HEK293T (cell line): ENCODE results near the gene PLPPR1.

Experiments used
- CTCF ChIA-PET: fragments of 350-600 bp; formaldehyde crosslinking; extraction: SDS; loops from one replicate; lab custom pipeline; 2021; ENCODE audit warnings: antibody characterized with exemption, inconsistent platforms; lab: Yijun Ruan, JAX
- POLR2A ChIA-PET: fragments of 350-600 bp; formaldehyde crosslinking; extraction: SDS; loops from one replicate; lab custom pipeline; 2020; ENCODE audit warnings: antibody characterized with exemption, inconsistent platforms; lab: Yijun Ruan, JAX
- DNase-seq: peaks from one replicate; pipeline ENCODE4 v3.0.0; 2012; ENCODE audit warnings: mixed read lengths; ENCODE audit errors: extremely low spot score
- ARNT ChIP-seq: fragments of 450-650 bp; IDR thresholded peaks from 2 replicates; pipeline ENCODE4 v1.6.1; 2017; ENCODE audit warnings: mild to moderate bottlenecking
- BHLHE40 ChIP-seq: fragments of 450-650 bp; IDR thresholded peaks from 2 replicates; pipeline ENCODE4 v1.6.1; 2016; ENCODE audit warnings: mild to moderate bottlenecking, moderate library complexity, borderline replicate concordance
- CTBP1 ChIP-seq: fragments of 450-650 bp; IDR thresholded peaks from 2 replicates; pipeline ENCODE4 v1.6.1; 2016; ENCODE audit warnings: borderline replicate concordance
- ELF4 ChIP-seq: fragments of 450-650 bp; IDR thresholded peaks from 2 replicates; pipeline ENCODE4 v1.6.1; 2017; ENCODE audit warnings: antibody characterized with exemption
- FOXA1 ChIP-seq: fragments of 450-650 bp; IDR thresholded peaks from 2 replicates; pipeline ENCODE4 v1.6.1; 2016; ENCODE audit warnings: mild to moderate bottlenecking
- FOXK2 ChIP-seq: fragments of 450-650 bp; IDR thresholded peaks from 2 replicates; pipeline ENCODE4 v1.6.1; 2016; ENCODE audit warnings: mild to moderate bottlenecking
- FOXM1 ChIP-seq: fragments of 450-650 bp; IDR thresholded peaks from 2 replicates; pipeline ENCODE4 v1.6.1; 2017; ENCODE audit warnings: mild to moderate bottlenecking, borderline replicate concordance
- HDGF ChIP-seq: fragments of 450-650 bp; IDR thresholded peaks from 2 replicates; pipeline ENCODE4 v1.6.1; 2017; ENCODE audit warnings: antibody characterized with exemption, borderline replicate concordance
- L3MBTL2 ChIP-seq: fragments of 450-650 bp; conservative IDR thresholded peaks from 2 replicates; pipeline ENCODE4 v1.6.1; 2016; ENCODE audit warnings: mild to moderate bottlenecking
- LEF1 ChIP-seq: fragments of 450-650 bp; IDR thresholded peaks from 2 replicates; pipeline ENCODE4 v1.6.1; 2017; ENCODE audit warnings: mild to moderate bottlenecking, borderline replicate concordance
- NFRKB ChIP-seq: fragments of 450-650 bp; IDR thresholded peaks from 2 replicates; pipeline ENCODE4 v1.6.1; 2016; ENCODE audit warnings: mild to moderate bottlenecking, moderate library complexity
- PKNOX1 ChIP-seq: fragments of 450-650 bp; IDR thresholded peaks from 2 replicates; pipeline ENCODE4 v1.6.1; 2016
- SP1 ChIP-seq: fragments of 450-650 bp; IDR thresholded peaks from 2 replicates; pipeline ENCODE4 v1.6.1; 2017
- SUZ12 ChIP-seq: fragments of 450-650 bp; IDR thresholded peaks from 2 replicates; pipeline ENCODE4 v1.6.1; 2016; ENCODE audit warnings: mild to moderate bottlenecking
- TARDBP ChIP-seq: fragments of 450-650 bp; IDR thresholded peaks from 2 replicates; pipeline ENCODE4 v1.6.1; 2016
- ZNF384 ChIP-seq: fragments of 450-650 bp; IDR thresholded peaks from 2 replicates; pipeline ENCODE4 v1.6.1; 2016

Gene PLPPR1

GRCh38 chr9:101197026-101197425 is 168.5 kb downstream of the PLPPR1 start:
- no peak for DNase-seq
- ChIA-PET POLR2A (no interaction called here), CTCF (no interaction called here)
- TF ChIP-seq BHLHE40 (no peak), PKNOX1 (no peak), CTBP1 (no peak), NFRKB (no peak), ELF4 (no peak), TARDBP (no peak), FOXM1 (no peak), FOXK2 (no peak), SUZ12 (no peak), HDGF (no peak), ZNF384 (no peak), ARNT (no peak), LEF1 (no peak), SP1 (no peak), L3MBTL2 (no peak), FOXA1 (no peak)

- TF ChIP-seq LEF1 (no peak), BHLHE40 (no peak), FOXM1 (no peak), SP1 (no peak), CTBP1 (no peak), FOXK2 (no peak), HDGF (no peak), TARDBP (no peak), ZNF384 (no peak), NFRKB (no peak), ELF4 (no peak), ARNT (no peak)
- ChIA-PET CTCF (no interaction called here), POLR2A (no interaction called here)
- no peak for DNase-seq
These were observed 172.3 kb downstream of the PLPPR1 start for GRCh38 chr9:101200852-101201251.

GRCh38 chr9:101201630-101202029 is 173.1 kb downstream of the PLPPR1 start:
- POLR2A ChIA-PET: no interaction called here
- no peak for TF ChIP-seq PKNOX1
- TF ChIP-seq HDGF: no peak
- no peak for TF ChIP-seq FOXM1
- no peak for TF ChIP-seq ARNT
- no peak for TF ChIP-seq ZNF384
- no peak for TF ChIP-seq BHLHE40
- TF ChIP-seq SP1: no peak
- no peak for TF ChIP-seq CTBP1
- TF ChIP-seq TARDBP: no peak
- TF ChIP-seq L3MBTL2: no peak
- no peak for TF ChIP-seq ELF4
- no peak for TF ChIP-seq FOXA1
- no peak for TF ChIP-seq NFRKB
- TF ChIP-seq FOXK2: no peak
- TF ChIP-seq SUZ12: no peak
- CTCF ChIA-PET: no interaction called here
- no peak for DNase-seq

GRCh38 chr9:101209670-101210069 is 181.1 kb downstream of the PLPPR1 start:
- no peak for TF ChIP-seq ZNF384
- no peak for TF ChIP-seq SP1
- TF ChIP-seq HDGF: no peak
- no peak for TF ChIP-seq PKNOX1
- TF ChIP-seq BHLHE40: no peak
- no peak for TF ChIP-seq L3MBTL2
- TF ChIP-seq SUZ12: no peak
- no peak for TF ChIP-seq CTBP1
- no peak for TF ChIP-seq LEF1
- TF ChIP-seq TARDBP: no peak
- no peak for TF ChIP-seq ELF4
- no peak for TF ChIP-seq NFRKB
- no peak for TF ChIP-seq ARNT
- TF ChIP-seq FOXK2: no peak
- TF ChIP-seq FOXA1: no peak
- no peak for TF ChIP-seq FOXM1
- no peak for DNase-seq
- CTCF ChIA-PET: no interaction called here
- POLR2A ChIA-PET: no interaction called here

GRCh38 chr9:101212661-101213060 is 184.1 kb downstream of the PLPPR1 start:
- DNase-seq: no peak
- ChIA-PET POLR2A (no interaction called here), CTCF (no interaction called here)
- TF ChIP-seq SP1: no peak

- no peak for TF ChIP-seq NFRKB
- no peak for TF ChIP-seq PKNOX1
- TF ChIP-seq ELF4: no peak
- TF ChIP-seq LEF1: no peak
- no peak for TF ChIP-seq ARNT
- TF ChIP-seq HDGF: no peak
- TF ChIP-seq TARDBP: no peak
- TF ChIP-seq L3MBTL2: no peak
- TF ChIP-seq ZNF384: no peak
- TF ChIP-seq CTBP1: no peak
- no peak for TF ChIP-seq BHLHE40
- no peak for TF ChIP-seq SUZ12
- TF ChIP-seq SP1: no peak
- no peak for TF ChIP-seq FOXM1
- no peak for TF ChIP-seq FOXA1
- no peak for TF ChIP-seq FOXK2
- ChIA-PET POLR2A (no interaction called here), CTCF (no interaction called here)
- no peak for DNase-seq
These were observed 190.5 kb downstream of the PLPPR1 start for GRCh38 chr9:101219030-101219429.
